GM12865 (cell line): Measurements from ENCODE around the gene ATP6V0C.

Source experiments
- DNase-seq: peaks from one replicate; pipeline ENCODE4 v3.0.0; 2010; ENCODE audit warnings: low read depth
- H3K4me3 ChIP-seq: 2 replicates; pipeline ENCODE4 v1.5.1; 2011; ENCODE audit warnings: mild to moderate bottlenecking, low read depth, low read length, control low read depth
- CTCF ChIP-seq: IDR thresholded peaks from 2 replicates; pipeline ENCODE4 v1.5.1; 2011; ENCODE audit warnings: low read length, control low read depth, low read depth, inconsistent platforms; ENCODE audit not compliant: insufficient read depth; ENCODE audit errors: missing control alignments

The ATP6V0C gene

GRCh38 chr16:2513405-2514332 lies at the start of gene ATP6V0C:
TSS of gene ATP6V0C (plus strand) at chr16:2513952. CDS start at chr16:2514104, 152 bp downstream.
- TF ChIP-seq CTCF = no peak
- H3K4me3 ChIP-seq = peak within 1 kb of the TSS; percentile 95
- peak; percentile 95 for DNase-seq

- no peak for TF ChIP-seq CTCF
- no peak for DNase-seq
- no peak overlapping the region for H3K4me3 ChIP-seq
Measured at GRCh38 chr16:2464333-2464732, 49.4 kb upstream of the ATP6V0C start.

GRCh38 chr16:2465653-2466415 lies 47.9 kb upstream of the ATP6V0C start:
- TF ChIP-seq CTCF = peak; percentile 21
- DNase-seq = no peak
- no peak overlapping the region for H3K4me3 ChIP-seq

GRCh38 chr16:2466667-2467527 lies 46.9 kb upstream of the ATP6V0C start:
- H3K4me3 ChIP-seq = no peak overlapping the region; the same call in 1 of the 2 replicates
- TF ChIP-seq CTCF = no peak
- no peak for DNase-seq

- DNase-seq = peak; percentile 63
Measured at GRCh38 chr16:2467528-2468232, 46.1 kb upstream of the ATP6V0C start.

More at GRCh38 chr16:2467528-2468232, 46.1 kb upstream of the ATP6V0C start:
- H3K4me3 ChIP-seq = peak overlapping the region; percentile 59
- TF ChIP-seq CTCF = peak; percentile 15
